Subcutaneous adipose tissue (tissue), 4 donors: ENCODE results near the gene RASSF5. TPM values are rescaled to one million over a fixed set of nuclear protein-coding genes. Genes with fewer than 3 reads are reported as not detected.

Experiments used
- total RNA-seq, 4 donors: library from RNA; depleted of rRNA; stranded (reverse); fragments of >200 nt; gene quantifications; one replicate each; pipeline ENCODE4 v1.1.0, GENCODE V29; 2016
- TF ChIP-seq, protein P1 (sequence below): fragments of 450-650 bp; IDR thresholded peaks from one replicate; pipeline ENCODE4 v1.5.1; 2016; ENCODE audit warnings: low read depth, mild to moderate bottlenecking, control low read depth, antibody characterized with exemption, moderate library complexity

RASSF5 gene
- total RNA-seq, 4 donors from 2014 or later, result 5.2 to 17.3 (median 9.0) TPM

DNA sequence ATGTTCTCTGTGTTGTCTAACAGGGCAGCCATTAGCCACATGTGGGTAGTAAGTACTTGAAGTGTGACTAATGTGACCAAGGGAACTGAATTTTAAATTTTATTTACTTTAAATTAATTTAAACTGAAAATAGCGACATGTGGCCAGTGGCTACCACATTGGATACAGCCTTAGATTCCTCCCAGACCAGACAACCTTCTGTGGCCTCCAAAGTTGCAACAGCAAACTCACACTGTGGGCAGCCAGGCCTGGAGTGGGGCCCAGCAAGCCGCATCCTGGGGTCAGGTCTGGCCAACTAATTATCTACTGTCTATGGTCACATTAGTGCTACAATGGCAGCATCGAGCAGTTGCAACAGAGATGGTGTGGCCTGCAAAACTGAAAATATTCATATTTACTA, 93.2 kb downstream of the RASSF5 start:
- TF ChIP-seq, protein P1, sequence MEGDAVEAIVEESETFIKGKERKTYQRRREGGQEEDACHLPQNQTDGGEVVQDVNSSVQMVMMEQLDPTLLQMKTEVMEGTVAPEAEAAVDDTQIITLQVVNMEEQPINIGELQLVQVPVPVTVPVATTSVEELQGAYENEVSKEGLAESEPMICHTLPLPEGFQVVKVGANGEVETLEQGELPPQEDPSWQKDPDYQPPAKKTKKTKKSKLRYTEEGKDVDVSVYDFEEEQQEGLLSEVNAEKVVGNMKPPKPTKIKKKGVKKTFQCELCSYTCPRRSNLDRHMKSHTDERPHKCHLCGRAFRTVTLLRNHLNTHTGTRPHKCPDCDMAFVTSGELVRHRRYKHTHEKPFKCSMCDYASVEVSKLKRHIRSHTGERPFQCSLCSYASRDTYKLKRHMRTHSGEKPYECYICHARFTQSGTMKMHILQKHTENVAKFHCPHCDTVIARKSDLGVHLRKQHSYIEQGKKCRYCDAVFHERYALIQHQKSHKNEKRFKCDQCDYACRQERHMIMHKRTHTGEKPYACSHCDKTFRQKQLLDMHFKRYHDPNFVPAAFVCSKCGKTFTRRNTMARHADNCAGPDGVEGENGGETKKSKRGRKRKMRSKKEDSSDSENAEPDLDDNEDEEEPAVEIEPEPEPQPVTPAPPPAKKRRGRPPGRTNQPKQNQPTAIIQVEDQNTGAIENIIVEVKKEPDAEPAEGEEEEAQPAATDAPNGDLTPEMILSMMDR, result no peak

DNA sequence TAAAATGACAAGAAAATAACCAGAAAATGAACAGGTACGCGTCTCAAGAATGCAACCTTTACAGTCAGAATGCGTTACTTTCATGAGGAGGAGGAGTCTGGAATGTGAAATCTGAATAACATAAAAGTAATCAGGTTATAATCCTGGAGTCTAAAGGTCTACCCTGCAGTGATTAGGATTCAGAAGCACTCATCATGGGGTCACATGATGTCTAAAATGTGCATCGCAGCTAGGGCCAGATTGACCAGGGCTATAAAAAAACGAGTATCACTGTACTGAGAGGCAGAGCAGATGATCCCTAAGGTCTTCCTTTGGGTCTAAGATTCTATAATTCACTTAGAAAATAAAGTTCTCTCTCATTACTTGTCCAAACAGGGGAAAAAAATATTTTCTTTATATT, 97.5 kb downstream of the RASSF5 start:
- TF ChIP-seq, protein P1, result no peak

DNA sequence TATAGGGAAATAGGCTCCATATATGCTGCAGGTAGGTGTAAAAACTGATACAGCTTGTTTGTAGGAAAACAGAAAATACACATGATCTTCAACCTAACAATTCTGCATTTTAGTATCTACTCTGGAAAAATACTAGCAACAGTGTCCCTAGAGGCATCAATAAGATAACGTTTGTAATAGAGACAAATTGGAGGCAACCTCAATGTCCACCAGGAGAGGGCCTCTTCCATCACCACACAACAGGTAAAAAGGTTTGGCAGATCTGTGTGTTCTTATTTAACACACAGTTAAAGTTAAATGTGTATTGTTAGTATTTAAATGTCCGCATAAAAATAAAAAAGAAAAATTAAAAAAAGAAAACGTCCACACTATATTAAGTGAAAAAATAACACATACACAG, 99.5 kb downstream of the RASSF5 start:
- TF ChIP-seq, protein P1, result no peak

DNA sequence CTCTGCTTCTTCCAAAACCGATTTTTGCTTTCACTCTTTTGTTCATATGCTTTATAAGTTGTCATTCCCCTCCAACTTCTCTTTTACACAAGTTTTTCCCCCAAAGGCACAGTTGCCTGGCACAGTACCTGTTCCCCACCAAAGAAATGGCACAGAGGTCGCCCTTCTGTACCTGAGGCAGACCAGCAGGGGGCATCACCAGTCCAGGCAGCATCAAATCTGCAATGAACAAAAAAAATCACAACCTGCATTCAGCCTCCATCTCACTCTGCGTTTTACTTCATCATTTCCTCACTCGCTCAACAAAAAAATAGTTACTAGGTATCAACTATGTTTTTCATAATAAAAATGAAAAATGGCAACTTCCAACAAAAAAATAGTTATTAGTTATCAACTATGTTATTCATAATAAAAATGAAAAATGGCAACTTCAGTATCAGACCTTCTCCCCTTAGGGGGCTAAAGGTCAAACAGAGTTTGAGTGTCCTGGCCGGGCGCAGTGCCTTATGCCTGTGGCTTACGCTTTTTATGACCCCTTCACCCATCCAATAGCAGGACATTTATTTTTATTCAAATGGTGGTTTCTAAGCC, 100.9 kb downstream of the RASSF5 start:
- TF ChIP-seq, protein P1, result no peak

DNA sequence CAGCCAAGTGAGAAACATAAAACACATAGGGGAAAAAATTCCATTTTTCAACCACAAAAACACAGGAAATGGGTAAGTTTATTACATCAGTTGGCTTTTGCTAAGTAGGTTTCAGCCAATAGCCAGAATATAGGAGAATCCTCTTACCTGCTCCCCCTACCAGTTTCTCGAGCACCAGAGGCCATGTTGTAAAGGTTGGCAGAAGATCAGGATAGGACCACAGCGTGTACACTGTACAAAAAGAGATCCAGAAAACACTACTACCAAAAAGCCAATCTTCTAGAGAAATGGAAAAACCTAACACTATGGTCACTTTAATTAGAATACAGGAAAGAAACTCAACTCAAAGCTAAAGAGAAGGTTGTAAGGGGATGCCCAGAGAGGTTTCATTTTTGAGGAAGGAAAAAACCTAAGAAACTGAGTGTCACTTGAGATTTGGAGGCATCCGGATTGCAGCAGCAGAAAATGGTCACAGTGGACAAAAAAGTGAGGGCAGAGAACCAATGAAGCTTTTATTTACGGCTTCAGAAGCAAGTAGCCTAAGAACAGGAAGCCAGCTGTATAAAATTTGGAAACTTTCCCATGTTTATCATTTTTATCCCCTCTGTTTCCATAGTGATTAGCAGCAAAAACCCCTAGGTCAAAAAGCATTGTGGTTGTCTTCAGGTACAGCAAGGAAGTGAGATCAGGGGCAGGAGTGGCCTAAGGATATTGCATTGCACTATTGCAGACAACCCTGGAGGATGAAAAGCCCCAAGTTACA, 102.1 kb downstream of the RASSF5 start:
- TF ChIP-seq, protein P1, result no peak

DNA sequence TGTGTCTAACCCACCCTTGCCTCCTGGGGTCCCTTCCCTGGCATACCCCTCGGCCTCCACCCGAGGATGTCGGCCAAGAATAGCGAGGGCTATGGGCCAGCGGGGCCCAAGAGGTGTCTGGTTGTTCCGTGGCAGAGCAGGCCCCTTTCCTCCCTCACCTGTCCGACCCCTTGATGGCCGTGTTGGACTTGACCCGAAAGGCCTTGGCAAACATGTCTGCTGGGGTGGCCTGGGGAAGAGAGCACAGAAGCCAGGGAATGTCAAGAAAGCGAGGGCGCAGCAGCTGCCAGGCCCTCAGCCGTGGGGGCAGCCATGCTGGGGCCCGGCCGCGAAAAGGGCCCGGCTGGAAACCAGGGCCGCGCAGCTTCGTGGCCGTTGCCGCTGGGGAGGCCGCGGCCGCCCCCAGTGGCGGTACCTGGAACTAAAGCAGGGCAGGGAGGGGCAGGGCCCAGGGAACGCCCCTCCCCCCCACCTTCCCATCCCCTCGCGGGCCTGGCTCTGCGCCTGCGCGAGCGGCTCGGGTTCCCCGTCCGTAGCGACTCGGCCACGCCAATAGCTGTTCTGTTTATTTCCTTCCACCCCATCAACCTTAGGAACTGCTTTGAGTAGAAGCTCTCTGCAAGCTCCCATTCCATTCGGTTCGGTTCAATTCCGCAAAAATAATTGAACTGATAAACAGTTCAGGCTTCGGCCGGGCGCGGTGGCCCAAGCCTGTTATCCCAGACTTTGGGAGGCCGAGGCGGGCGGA, 105.0 kb downstream of the RASSF5 start, which contains the start of gene EIF2D:
EIF2D (minus strand) TSS at position 337 of the 748 bp plus-strand sequence; CDS start at position 214, 123 bp downstream.
- TF ChIP-seq, protein P1, result no peak

DNA sequence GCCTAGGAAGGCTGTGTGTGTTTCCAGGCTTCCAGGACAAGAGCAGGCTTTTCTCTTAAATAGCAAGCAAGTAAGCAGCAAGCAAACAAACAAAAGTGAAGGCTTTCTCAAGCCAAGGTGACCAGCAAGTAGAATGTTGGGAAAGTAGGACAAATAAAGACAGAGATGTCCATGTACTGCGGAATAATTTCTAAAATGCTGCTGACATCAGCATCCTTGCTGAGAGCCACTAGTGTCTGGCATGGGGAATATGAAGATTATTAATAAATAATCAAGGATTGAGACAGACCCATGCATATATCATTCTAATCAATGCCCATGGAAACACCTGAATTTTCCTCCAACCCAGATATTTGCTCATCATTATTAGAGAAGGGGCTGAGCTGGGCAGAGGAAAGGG, 121.6 kb downstream of the RASSF5 start:
- TF ChIP-seq, protein P1, result no peak
